ENCODE measurements around the gene LRFN5.

The LRFN5 gene

GRCh38 chr14:41860586-41860985, 253.9 kb downstream of the LRFN5 start:
- no peak for TF ChIP-seq CTCF (IDR thresholded peaks at IDR 0.05)
- Histone ChIP-seq H3K4me3 (ENCODE audit: low read depth, low read length) (no peak overlapping the region), H2AFZ (no peak overlapping the region), H3K36me3 (ENCODE audit: control insufficient read depth, insufficient read depth, low read length) (no peaks in the 10 kb centered on the region), H3K4me1 (no peaks in the 10 kb centered on the region), H3K9me3 (ENCODE audit: control insufficient read depth, low read length) (no peaks in the 10 kb centered on the region), H3K27ac (no peak overlapping the region), H3K9ac (no peak overlapping the region), H3K27me3 (ENCODE audit: control insufficient read depth, insufficient read depth, low read length) (no peaks in the 10 kb centered on the region), H3K79me2 (peaks cover 5% of the 10 kb centered on the region), H3K4me2 (ENCODE audit: low read length) (no peak overlapping the region)

- H3K36me3 ChIP-seq (ENCODE audit: control insufficient read depth, insufficient read depth, low read length), result no peaks in the 10 kb centered on the region
- TF ChIP-seq CTCF (IDR thresholded peaks at IDR 0.05), result no peak
- H3K79me2 ChIP-seq, result peaks cover 5% of the 10 kb centered on the region
- H3K9me3 ChIP-seq (ENCODE audit: control insufficient read depth, low read length), result no peaks in the 10 kb centered on the region
- H3K9ac ChIP-seq, result no peak overlapping the region
- no peak overlapping the region for H3K4me3 ChIP-seq (ENCODE audit: low read depth, low read length)
- H2AFZ ChIP-seq, result no peak overlapping the region
- H3K4me2 ChIP-seq (ENCODE audit: low read length), result no peak overlapping the region
- no peak overlapping the region for H3K27ac ChIP-seq
- H3K27me3 ChIP-seq (ENCODE audit: control insufficient read depth, insufficient read depth, low read length), result no peaks in the 10 kb centered on the region
- H3K4me1 ChIP-seq, result no peaks in the 10 kb centered on the region
Measured at GRCh38 chr14:41865894-41866293, 259.2 kb downstream of the LRFN5 start.

DNA sequence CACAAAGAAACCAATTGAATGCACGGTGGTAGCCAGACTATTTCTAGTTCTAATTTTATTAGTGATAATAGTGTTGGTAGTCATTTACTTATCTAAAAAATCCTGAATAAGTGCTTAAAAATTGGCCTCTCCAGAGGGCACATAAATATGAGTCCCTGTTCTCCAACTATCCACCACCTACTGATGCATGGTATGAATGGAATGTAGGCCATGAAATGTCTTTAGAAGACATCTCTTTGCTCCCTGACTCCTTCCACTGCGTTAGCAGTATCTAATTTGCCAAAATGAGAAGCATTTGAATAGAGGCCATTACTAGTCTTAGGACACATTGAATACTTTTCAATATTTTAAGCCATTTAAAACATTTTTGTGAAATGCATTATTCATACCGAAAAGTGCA, 261.7 kb downstream of the LRFN5 start:
- Histone ChIP-seq H3K36me3 (ENCODE audit: control insufficient read depth, insufficient read depth, low read length) (no peaks in the 10 kb centered on the region), H2AFZ (no peak overlapping the region), H3K9ac (no peak overlapping the region), H3K4me3 (ENCODE audit: low read depth, low read length) (no peak overlapping the region), H3K79me2 (peaks cover 5% of the 10 kb centered on the region), H3K4me2 (ENCODE audit: low read length) (no peak overlapping the region), H3K9me3 (ENCODE audit: control insufficient read depth, low read length) (no peaks in the 10 kb centered on the region), H3K27me3 (ENCODE audit: control insufficient read depth, insufficient read depth, low read length) (no peaks in the 10 kb centered on the region), H3K4me1 (no peaks in the 10 kb centered on the region), H3K27ac (no peak overlapping the region)
- TF ChIP-seq CTCF (IDR thresholded peaks at IDR 0.05), result no peak

DNA sequence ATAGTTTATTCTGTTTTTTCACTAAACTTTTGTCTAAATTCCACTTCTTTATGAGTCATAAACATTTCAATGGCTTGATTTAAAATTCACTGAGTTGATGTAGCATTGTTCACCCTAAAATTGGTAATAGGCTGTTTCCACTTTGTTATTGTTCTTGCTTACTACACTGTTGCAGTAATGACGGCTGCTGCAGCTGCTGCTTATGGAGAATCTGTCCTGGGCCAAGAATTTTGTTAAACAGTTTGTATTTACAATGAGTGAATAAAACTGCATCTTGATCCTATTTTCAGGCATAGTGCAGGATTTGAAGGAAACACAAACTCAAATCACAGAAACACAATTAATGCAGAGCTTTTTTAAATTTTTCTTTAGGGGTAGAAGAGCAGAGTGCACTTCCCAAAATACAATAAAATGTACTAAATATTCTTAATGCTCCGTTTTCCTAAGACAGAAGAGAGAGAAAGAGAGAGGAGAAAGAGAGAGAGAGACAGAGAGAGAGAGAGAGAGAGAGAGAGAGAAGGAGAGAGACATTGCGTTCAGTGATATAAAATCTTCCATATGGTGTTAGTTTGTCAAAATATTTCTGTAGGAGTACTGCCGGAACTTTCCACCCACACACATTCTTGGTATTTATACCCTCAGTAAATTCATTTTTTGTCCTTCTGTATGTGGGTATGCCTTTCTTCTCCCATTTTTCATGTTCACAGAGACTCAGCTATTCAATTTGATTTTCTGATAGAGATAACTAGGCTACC, 266.4 kb downstream of the LRFN5 start:
- Histone ChIP-seq H3K4me3 (ENCODE audit: low read depth, low read length) (no peak overlapping the region), H3K79me2 (no peaks in the 10 kb centered on the region), H3K4me2 (ENCODE audit: low read length) (no peak overlapping the region), H3K4me1 (no peaks in the 10 kb centered on the region), H3K27ac (no peak overlapping the region), H3K9me3 (ENCODE audit: control insufficient read depth, low read length) (no peaks in the 10 kb centered on the region), H3K27me3 (ENCODE audit: control insufficient read depth, insufficient read depth, low read length) (no peaks in the 10 kb centered on the region), H3K9ac (no peak overlapping the region), H3K36me3 (ENCODE audit: control insufficient read depth, insufficient read depth, low read length) (no peaks in the 10 kb centered on the region), H2AFZ (no peak overlapping the region)
- no peak for TF ChIP-seq CTCF (IDR thresholded peaks at IDR 0.05)
